NOMO-1 (cell line): ENCODE data around the gene HIGD2A.

ENCODE experiments used
- DNase-seq, 2 experiments: peaks; one replicate each; lab custom pipeline; 2025; ENCODE audit not compliant: unreplicated experiment in 2 of 2; lab: John Stamatoyannopoulos, UW

HIGD2A gene

DNA sequence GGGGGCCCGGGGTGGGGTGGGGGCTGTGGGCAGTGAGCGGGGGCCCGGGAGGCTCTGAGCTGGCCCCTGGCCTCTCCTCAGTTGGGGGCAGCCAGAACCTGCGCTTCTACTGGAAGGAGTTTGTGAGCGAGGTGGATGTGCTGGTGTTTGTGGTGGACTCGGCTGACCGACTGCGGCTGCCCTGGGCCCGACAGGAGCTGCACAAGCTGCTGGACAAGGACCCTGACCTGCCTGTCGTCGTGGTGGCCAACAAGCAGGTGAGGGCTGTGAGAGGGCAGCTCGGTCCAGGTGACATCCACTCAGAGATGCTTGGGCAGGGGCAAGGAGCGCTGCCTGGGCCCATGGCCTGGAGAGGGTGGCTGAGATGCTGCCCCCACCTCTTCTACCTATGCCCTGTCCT lies 19.8 kb upstream of the HIGD2A start:
- DNase-seq = no peak

DNA sequence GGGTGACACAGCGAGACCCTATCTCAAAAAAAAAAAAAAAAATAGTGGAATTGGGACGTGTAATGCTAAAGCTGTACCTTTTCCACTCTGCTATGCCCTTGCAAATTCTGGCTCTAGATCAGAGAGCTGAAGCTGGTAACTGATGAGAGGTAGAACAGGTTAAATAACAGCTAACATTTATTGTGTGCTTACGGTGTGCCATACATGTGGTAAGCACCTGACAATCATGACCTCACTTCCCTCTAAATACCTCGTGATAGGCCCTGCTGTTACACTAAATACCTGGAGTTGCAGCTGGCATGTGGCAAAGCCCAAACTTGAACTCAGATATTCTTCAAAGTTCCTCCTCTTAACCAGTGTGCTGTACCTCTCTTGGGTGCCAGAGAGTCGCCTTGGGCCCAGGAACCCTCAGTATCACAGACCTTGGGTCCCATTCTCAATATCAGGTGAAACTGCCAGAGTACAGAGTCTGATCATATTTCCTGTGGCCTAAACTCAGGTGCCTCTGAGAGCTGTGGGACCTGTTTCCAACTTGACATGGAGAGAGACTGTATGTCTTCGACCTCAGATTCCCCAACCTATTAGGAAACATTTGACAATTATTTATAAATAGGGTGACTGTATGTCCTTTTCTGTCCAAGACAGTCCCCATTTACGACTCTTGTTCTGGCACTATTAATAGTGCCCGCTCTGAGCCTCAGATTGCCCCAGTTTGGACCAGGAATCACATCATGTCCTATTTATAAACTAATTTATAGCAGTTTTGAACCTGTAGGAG lies 18.4 kb upstream of the HIGD2A start:
- DNase-seq = no peak

DNA sequence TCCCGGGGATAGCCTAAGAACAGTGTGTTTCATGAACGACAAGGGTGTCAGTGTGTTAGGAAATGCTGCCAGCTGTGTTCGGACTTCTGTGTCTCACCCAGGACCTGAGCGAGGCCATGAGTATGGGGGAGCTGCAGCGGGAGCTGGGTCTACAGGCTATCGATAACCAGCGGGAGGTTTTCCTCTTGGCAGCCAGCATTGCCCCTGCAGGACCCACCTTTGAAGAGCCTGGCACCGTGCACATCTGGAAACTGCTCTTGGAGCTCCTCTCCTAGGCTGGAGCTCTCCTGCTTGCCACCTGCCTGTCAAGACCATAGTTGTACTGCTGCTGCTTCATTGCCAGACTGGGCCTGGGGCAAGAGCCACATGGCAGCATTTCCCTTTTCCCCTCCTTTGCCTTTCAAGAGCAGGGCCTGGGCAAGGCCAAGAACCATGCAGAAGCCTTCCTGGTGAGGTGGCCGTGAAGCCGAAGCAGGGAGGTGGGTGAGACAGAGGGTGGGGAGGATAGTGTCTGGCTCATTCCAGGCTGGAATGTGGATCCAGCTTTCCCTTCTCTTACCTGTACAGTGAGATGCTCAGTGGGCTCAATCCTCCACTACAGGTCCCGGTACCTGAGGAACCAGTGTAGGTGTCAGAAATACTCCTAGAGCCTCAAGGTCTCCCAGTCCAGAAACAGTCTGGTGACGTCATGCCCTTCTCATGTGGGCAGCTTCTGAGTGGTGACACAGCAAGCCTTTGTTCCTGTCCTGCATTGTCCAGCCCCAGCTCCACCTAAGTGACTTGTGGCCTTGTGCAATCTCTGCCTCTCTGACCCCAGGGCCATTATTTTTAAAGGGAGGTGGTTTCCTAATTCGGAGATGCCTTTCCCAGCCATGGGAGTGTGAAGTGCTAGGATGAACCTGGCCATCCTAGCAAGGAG lies 16.7 kb upstream of the HIGD2A start:
- DNase-seq = no peak

DNA sequence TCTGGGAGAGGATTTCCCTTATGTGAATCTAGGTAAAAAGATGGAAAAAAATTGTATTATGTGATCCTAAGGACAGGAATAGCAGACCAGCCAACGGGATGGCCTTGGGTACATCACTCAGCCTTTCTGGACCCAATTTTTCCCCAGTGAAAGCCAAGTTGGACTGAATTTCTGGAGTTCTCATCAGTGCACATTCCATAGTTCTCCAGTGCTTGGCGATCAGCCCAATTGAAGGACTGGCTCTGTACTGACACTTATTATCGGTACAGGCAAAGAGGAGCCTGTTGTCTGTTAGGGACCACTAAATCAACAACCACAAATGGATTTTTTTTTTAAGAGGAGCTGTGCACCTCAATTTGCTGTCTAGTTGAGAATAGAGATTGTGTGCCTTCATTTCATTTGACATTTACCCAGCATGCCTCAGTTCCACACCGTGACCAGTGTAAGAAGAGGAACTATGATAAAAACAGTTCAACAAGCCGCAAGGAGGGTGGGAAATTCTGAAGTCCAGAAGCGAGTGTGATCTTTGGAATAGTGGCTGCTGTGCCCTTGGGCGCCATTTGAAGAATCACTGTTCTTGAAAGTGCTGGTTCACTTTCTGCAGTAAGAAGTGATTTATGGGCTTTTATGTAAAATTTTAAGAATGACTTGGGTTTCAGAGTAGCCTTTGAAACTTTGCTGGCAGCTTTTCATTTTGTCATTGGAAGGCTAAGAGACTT lies 15.3 kb upstream of the HIGD2A start:
- DNase-seq = peak in 1 of 2 experiments; percentile 7

DNA sequence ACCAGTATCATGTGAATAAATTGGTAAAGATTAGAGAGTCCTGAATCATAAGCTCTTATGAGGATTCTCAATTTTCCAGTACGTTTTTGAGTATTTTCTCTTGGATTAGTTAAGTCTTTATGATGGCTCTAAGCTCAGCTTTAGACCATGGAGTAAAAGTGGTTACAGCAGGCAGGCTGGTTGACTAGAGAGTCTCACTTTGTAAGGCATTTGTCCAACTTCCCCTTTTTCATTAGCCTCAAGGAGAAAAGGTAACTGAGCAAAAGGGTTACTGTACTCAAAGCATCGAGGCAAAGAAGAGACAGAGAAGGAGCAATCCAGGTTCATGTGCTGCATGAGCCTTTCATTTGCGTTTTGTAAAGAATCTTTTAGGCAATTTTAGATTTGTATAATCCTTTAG lies 8.7 kb upstream of the HIGD2A start:
- DNase-seq = peak in 1 of 2 experiments; percentile 37

DNA sequence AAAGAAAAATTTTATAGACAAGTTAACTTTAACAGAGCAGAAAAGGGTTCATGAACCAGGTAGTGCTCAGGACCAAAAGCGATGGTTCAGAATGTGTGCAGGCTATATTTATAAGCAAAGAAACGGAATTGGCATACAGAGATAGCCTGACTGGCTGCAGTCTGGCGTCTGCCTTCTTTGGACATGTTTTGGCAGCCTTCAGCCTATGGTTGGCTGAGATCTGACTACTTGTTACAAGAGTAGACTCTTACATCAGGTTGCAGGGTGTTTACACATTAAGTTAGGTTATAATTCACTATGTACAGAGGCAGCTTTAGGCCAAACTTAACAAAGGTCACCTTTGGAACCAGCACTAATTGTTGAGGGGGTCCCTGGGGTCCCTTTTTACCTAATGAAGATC lies 7.1 kb upstream of the HIGD2A start:
- DNase-seq = no peak

DNA sequence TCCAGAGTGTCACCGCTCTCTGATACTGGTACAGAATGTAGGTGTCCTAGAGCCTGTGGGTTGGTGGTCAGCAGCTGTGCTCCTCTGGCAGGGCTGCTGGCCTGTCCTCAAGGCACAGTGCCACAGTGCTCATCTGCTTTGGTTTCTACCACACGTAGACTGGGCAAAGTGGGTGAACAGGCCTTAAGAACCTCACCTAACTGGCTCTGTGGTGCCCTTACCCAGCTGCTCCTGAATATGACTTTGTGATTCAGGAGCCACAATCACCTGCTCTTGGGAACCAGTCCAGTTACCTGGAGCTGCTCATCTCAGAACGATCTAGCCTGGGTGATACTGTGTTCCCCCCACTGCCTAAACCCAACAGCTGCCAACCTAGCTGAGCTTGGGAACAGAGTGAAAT lies 6.6 kb upstream of the HIGD2A start:
- no peak for DNase-seq

DNA sequence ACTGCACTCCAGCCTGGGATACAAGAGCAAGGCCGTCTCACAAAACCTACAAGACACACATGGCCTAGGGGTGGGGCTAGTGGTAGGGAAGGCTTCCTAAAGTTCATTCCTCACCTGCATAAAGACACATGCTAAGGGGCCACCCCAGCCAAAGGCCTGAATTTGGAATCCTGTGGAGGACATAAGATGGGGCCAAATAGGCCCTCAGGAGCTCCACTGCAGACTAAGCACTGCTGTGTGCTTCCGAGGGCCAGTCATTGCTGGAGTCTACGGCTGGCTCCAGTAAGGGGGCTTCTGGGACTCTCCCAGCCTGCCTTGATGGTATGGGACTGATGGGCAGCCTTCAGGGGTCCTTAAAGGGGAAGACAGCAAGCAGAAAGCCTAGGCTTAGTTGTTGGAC lies 5.8 kb upstream of the HIGD2A start:
- DNase-seq = no peak

DNA sequence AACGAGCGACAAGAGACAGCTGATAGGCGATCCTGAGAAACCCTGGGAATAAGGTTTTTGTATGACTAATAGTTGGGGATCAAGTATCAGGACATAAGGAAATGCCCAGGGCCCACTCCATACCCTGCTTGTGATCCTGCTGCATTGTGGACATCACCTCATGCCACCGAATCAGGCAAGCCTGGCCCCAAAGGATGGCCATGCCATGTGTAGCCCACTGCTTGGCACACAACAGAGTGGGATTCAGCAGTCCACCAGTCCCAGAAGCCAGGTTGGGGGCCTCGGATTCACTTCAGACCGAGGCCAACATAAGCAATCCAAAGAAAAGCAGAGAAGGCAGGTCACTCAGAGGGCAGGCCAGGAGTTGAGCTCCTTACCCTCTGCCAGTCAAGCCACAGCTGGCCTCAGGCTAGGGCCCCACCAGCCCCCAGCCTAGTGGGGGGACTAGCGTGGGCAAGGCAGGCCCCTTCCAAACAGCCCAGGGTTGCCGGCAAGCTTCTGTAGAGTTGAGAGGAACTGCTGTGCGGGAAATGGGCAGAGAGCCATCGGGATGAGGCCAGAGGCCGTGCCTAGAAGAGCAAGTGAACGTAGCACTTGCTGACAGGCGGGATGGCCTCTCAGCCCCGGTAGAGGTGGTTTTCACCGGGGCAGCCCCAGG lies 5.2 kb upstream of the HIGD2A start:
- DNase-seq = no peak

DNA sequence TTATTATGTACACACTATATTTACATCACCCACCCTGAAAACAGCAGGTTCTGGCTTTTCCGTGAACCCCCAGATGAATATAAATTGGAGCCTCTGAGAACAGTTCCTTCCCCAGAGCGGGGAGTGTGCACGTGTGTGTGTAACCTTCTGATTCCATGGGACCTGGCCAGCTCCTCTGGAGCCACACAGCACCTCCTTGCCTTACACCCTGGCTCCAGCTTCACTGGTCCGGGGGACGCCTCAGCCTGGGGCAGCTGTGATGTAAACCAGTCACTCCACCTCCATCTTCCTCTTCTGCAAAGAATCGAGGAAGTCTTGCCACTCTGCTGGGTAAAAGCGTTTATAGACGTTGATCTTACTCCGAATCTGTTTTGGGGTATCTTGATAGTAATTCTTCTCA lies 4.6 kb upstream of the HIGD2A start:
- no peak for DNase-seq

DNA sequence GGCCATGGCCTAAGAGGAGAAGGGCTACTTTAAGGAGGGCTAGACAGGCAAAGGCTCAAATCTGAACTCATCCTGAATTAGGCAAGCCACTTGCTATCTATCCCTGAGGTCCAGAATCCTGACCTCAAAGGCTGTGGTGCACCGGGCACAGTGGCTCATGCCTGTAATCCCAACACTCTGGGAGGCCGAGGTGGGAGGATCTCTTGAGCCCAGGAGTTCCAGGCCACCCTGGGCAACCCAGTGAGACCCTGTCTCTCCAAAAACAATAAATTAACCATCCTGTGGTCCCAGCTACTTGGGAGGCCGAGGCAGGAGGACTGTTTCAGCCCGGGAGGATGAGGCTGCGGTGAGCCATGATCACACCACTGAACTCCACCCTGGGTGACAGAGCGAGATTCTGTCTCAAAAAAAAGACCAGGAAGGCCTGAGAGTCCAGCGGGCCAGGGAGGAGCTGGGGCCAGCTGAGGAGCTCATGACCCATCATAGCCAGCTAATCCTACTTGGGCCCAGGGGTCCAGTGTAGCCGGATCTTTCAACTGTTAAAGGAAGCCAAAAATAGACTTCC lies 4.1 kb upstream of the HIGD2A start:
- no peak for DNase-seq

DNA sequence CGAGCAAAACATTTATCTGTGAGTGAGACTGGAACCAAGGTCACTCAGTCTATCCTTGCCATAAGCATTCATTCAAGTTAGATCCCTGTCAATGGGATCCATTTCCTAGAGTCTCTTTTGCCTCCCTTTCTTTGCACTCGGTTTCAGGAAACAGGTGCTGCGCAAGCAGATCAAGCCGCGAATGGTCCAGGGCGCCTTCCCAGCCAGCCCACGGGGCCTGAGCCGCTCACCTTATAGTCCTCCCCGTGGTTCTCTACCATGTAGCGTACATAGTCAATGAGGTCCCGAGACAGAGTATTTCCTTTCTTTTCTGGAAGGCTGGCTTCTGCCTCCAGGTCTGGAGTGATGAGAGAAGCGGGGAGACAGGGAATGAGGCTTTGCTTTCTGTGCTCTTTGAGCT lies 3.6 kb upstream of the HIGD2A start:
- no peak for DNase-seq

DNA sequence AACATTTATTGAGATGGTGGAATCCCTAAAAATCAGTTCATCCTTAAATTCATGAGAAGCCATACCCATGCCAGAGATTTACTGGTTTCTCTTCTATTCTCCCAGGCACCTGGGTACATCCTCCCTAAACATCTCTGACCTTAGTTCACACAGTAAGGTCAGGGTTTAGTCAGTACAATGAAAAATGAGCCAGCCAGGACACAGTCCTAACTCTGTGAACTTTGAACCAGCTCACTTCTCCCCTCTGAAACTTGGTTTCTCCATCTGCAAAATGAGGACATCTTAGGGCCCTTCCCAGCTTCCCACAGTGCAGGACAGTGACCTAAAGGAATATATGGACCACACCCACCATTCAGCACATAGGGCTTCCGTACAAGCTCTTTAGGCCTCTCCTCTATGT lies 2.1 kb upstream of the HIGD2A start:
- DNase-seq = no peak

DNA sequence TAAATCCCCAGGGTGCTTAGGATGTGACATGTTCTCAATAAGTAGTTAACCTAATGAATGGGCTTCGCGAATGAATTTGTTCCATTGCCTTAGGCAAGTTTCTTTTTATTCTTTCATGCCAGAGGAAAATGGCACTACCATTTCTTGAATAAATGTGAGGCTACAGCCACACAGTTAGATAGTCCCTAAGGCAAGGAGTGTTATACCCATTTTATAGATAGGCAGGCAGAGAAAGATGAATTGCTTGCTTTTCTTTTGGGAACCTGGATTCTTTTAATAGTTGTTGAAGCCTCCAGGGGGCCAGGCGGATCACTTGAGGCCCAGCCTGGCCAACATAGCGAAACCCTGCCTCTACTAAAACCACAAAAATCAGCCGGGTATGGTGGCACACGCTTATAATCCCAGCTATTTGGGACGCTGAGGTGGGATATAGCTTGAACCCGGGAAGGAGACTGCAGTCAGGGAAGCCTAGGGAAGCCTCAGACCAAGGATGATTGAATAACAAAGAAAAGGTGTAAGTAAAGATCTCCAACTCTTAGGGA lies 1.1 kb upstream of the HIGD2A start:
- DNase-seq = no peak

DNA sequence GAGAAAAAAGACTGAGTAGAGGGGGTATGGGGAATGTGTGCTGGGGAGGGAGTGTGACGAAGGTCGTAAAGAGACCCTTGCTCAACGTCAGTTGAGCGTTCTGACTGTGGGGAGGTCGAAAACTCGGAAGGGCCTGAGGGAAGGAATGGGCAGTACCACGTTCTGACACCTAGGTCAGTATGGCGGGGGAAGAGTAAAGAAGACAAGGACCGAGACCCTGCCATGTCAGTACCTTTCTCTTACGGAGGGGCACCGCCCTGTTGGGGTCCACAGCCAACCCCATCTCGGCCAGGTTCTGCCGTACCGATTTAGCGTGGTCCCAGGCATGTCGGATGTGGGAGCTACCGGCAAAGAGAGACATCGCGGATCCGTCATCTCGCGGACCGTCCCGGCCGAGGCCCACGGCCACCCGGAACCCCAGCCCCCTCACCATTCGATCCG lies 528 bp upstream of the HIGD2A start:
- DNase-seq = peak; percentile 14 to 47

DNA sequence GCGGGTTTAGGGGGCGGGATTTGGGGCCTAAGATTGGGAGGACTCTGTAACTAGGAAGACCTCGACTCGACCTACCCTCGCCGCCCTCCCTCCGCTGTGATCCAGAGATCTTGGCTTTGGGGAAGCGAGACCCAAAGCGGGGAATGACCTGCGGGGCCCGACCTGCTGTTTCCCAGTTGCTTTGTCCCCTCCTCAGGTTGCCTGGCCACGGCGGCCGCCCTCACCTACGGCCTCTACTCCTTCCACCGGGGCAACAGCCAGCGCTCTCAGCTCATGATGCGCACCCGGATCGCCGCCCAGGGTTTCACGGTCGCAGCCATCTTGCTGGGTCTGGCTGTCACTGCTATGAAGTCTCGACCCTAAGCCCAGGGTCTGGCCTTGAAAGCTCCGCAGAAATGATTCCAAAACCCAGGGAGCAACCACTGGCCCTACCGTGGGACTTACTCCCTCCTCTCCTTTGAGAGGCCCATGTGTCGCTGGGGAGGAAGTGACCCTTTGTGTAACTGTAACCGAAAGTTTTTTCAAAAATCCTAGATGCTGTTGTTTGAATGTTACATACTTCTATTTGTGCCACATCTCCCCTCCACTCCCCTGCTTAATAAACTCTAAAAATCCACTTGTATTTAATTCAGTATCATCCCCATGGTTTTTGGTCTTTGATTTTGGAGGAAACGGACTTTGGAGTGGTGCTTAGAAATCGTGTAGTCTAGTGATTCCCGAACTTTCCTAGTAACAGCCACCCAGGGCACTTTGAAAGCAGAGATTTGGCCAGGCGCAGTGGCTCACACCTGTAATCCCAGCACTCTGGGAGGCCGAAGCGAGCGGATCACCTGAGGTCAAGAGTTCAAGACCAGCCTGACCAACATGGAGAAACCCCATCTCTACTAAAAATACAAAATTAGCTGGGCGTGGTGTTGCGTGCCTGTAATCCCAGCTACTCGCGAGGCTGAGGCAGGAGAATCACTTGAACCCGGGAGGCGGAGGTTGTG lies 878 bp downstream of the HIGD2A start:
- DNase-seq = peak; percentile 55 to 67

DNA sequence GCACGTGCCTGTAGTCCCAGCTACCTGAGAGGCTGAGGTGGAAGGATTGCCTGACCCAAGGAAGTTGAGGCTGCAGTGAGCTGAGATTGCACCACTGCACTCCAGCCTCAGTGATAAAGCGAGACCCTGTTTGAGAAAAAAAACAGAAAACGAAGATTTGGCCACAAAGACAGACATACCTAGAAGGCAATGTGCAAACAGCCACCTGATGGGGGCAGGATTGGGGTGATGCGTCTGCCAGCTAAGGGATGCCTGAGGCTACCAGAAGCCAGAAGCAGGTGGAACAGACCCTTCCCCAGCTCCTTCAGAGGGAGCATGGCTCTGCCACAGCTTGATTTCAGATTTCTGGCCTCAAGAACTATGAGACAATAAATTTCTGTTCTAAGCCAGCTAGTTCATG lies 2.9 kb downstream of the HIGD2A start:
- no peak for DNase-seq

DNA sequence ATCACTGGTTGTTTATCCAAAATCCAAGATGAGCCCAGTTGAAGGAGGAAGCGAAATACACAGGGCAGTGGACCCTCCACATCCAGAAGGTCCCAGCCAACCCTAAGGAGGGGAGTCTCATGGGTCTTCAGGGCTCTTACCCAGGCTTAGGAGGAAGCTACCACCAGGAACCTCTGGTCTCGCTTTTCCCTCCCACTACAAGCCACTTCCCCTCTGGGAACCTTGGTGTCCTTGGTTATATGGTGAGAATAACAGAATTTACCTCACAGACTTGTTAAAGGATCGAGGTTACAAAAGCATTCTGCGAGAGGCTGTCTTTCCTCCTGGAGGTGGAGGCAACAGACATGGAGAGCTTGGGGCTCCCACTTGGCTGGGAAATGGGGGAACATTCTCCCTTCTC lies 3.4 kb downstream of the HIGD2A start:
- DNase-seq = peak in 1 of 2 experiments; percentile 40

DNA sequence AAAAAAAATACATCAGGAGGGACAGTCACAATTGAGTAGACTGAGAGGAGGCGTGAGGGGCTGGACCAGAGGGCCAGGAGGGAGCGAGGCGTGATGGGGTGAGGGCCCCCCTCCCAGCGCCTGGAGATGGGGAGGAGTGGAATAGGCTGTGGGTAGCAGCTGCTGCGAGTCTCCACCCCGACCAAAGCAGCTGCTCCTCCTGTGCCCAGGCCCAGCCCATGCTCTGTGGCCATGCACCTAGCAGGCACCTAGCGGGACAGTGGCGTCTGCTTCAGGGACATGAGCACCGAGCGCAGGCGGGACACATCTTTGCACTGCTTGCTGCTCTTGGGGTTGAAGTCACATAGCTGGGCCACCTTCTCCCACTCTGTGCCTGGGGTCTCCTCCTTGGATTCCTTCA lies 4.0 kb downstream of the HIGD2A start:
- DNase-seq = no peak
